ENCODE data around the gene OXCT2.

The OXCT2 gene

GRCh38 chr1:39759436-39759726 lies 11.8 kb downstream of the OXCT2 start:
- Histone ChIP-seq H3K36me3 (ENCODE audit: insufficient read depth, low read depth, low read length) (peaks cover 39% of the 10 kb centered on the region), H3K27ac (ENCODE audit: low read length) (no peak overlapping the region), H3K4me1 (ENCODE audit: insufficient read depth, low read length) (no peaks in the 10 kb centered on the region)

GRCh38 chr1:39758556-39759435 lies 12.4 kb downstream of the OXCT2 start:
- peaks cover 45% of the 10 kb centered on the region for H3K36me3 ChIP-seq (ENCODE audit: insufficient read depth, low read depth, low read length)
- no peak overlapping the region for H3K27ac ChIP-seq (ENCODE audit: low read length)
- no peak overlapping the region for H3K4me3 ChIP-seq (ENCODE audit: low read length)
- H3K9ac ChIP-seq (ENCODE audit: low read depth, low read length): no peak overlapping the region
- no peaks in the 10 kb centered on the region for H3K4me1 ChIP-seq (ENCODE audit: insufficient read depth, low read length)
- H3K9me3 ChIP-seq (ENCODE audit: insufficient read depth, low read depth, low read length): no peaks in the 10 kb centered on the region
- H3K27me3 ChIP-seq (ENCODE audit: insufficient read depth, low read length): no peaks in the 10 kb centered on the region

More at GRCh38 chr1:39759436-39759726, 11.8 kb downstream of the OXCT2 start:
- H3K27me3 ChIP-seq (ENCODE audit: insufficient read depth, low read length): no peaks in the 10 kb centered on the region
- H3K4me3 ChIP-seq (ENCODE audit: low read length): no peak overlapping the region
- no peaks in the 10 kb centered on the region for H3K9me3 ChIP-seq (ENCODE audit: insufficient read depth, low read depth, low read length)
- H3K9ac ChIP-seq (ENCODE audit: low read depth, low read length): no peak overlapping the region

GRCh38 chr1:39757501-39757900 lies 13.6 kb downstream of the OXCT2 start:
- no peaks in the 10 kb centered on the region for H3K27me3 ChIP-seq (ENCODE audit: insufficient read depth, low read length)
- H3K27ac ChIP-seq (ENCODE audit: low read length): no peak overlapping the region
- H3K36me3 ChIP-seq (ENCODE audit: insufficient read depth, low read depth, low read length): peaks cover 58% of the 10 kb centered on the region
- no peak overlapping the region for H3K4me3 ChIP-seq (ENCODE audit: low read length)
- H3K9ac ChIP-seq (ENCODE audit: low read depth, low read length): no peak overlapping the region
- no peaks in the 10 kb centered on the region for H3K4me1 ChIP-seq (ENCODE audit: insufficient read depth, low read length)
- H3K9me3 ChIP-seq (ENCODE audit: insufficient read depth, low read depth, low read length): no peaks in the 10 kb centered on the region

GRCh38 chr1:39755965-39756659 lies 15.0 kb downstream of the OXCT2 start:
- Histone ChIP-seq H3K27ac (ENCODE audit: low read length) (no peak overlapping the region), H3K27me3 (ENCODE audit: insufficient read depth, low read length) (no peaks in the 10 kb centered on the region), H3K9ac (ENCODE audit: low read depth, low read length) (no peak overlapping the region), H3K4me1 (ENCODE audit: insufficient read depth, low read length) (no peaks in the 10 kb centered on the region), H3K36me3 (ENCODE audit: insufficient read depth, low read depth, low read length) (peaks cover 72% of the 10 kb centered on the region), H3K9me3 (ENCODE audit: insufficient read depth, low read depth, low read length) (no peaks in the 10 kb centered on the region), H3K4me3 (ENCODE audit: low read length) (no peak overlapping the region)

- H3K27me3 ChIP-seq (ENCODE audit: insufficient read depth, low read length): no peaks in the 10 kb centered on the region
- peaks cover 83% of the 10 kb centered on the region for H3K36me3 ChIP-seq (ENCODE audit: insufficient read depth, low read depth, low read length)
- H3K9ac ChIP-seq (ENCODE audit: low read depth, low read length): no peak overlapping the region
- no peaks in the 10 kb centered on the region for H3K4me1 ChIP-seq (ENCODE audit: insufficient read depth, low read length)
- no peak overlapping the region for H3K27ac ChIP-seq (ENCODE audit: low read length)
- H3K4me3 ChIP-seq (ENCODE audit: low read length): no peak overlapping the region
- no peaks in the 10 kb centered on the region for H3K9me3 ChIP-seq (ENCODE audit: insufficient read depth, low read depth, low read length)
These were observed 16.1 kb downstream of the OXCT2 start for GRCh38 chr1:39754906-39755504.

GRCh38 chr1:39754026-39754570 lies 17.1 kb downstream of the OXCT2 start:
- Histone ChIP-seq H3K27ac (ENCODE audit: low read length) (no peak overlapping the region), H3K27me3 (ENCODE audit: insufficient read depth, low read length) (no peaks in the 10 kb centered on the region), H3K36me3 (ENCODE audit: insufficient read depth, low read depth, low read length) (peaks cover 92% of the 10 kb centered on the region), H3K4me3 (ENCODE audit: low read length) (no peak overlapping the region), H3K9me3 (ENCODE audit: insufficient read depth, low read depth, low read length) (no peaks in the 10 kb centered on the region), H3K9ac (ENCODE audit: low read depth, low read length) (no peak overlapping the region), H3K4me1 (ENCODE audit: insufficient read depth, low read length) (no peaks in the 10 kb centered on the region)

GRCh38 chr1:39753132-39754025 lies 17.8 kb downstream of the OXCT2 start:
- no peak overlapping the region for H3K27ac ChIP-seq (ENCODE audit: low read length)
- H3K4me1 ChIP-seq (ENCODE audit: insufficient read depth, low read length): no peaks in the 10 kb centered on the region
- H3K4me3 ChIP-seq (ENCODE audit: low read length): no peak overlapping the region
- H3K36me3 ChIP-seq (ENCODE audit: insufficient read depth, low read depth, low read length): peaks cover 98% of the 10 kb centered on the region
- no peak overlapping the region for H3K9ac ChIP-seq (ENCODE audit: low read depth, low read length)
- H3K27me3 ChIP-seq (ENCODE audit: insufficient read depth, low read length): no peaks in the 10 kb centered on the region
- H3K9me3 ChIP-seq (ENCODE audit: insufficient read depth, low read depth, low read length): no peaks in the 10 kb centered on the region

GRCh38 chr1:39752703-39753102 lies 18.4 kb downstream of the OXCT2 start:
- H3K4me1 ChIP-seq (ENCODE audit: insufficient read depth, low read length): no peaks in the 10 kb centered on the region
- H3K9ac ChIP-seq (ENCODE audit: low read depth, low read length): no peak overlapping the region
- no peak overlapping the region for H3K4me3 ChIP-seq (ENCODE audit: low read length)
- H3K9me3 ChIP-seq (ENCODE audit: insufficient read depth, low read depth, low read length): no peaks in the 10 kb centered on the region
- H3K27me3 ChIP-seq (ENCODE audit: insufficient read depth, low read length): no peaks in the 10 kb centered on the region
- H3K36me3 ChIP-seq (ENCODE audit: insufficient read depth, low read depth, low read length): peaks cover 98% of the 10 kb centered on the region
- H3K27ac ChIP-seq (ENCODE audit: low read length): no peak overlapping the region

GRCh38 chr1:39751595-39751994 lies 19.6 kb downstream of the OXCT2 start:
- Histone ChIP-seq H3K4me3 (ENCODE audit: low read length) (no peak overlapping the region), H3K36me3 (ENCODE audit: insufficient read depth, low read depth, low read length) (peaks cover 97% of the 10 kb centered on the region), H3K9me3 (ENCODE audit: insufficient read depth, low read depth, low read length) (no peaks in the 10 kb centered on the region), H3K9ac (ENCODE audit: low read depth, low read length) (no peak overlapping the region), H3K27ac (ENCODE audit: low read length) (no peak overlapping the region), H3K4me1 (ENCODE audit: insufficient read depth, low read length) (no peaks in the 10 kb centered on the region), H3K27me3 (ENCODE audit: insufficient read depth, low read length) (no peaks in the 10 kb centered on the region)

- Histone ChIP-seq H3K36me3 (ENCODE audit: insufficient read depth, low read depth, low read length) (peaks cover 97% of the 10 kb centered on the region), H3K27me3 (ENCODE audit: insufficient read depth, low read length) (no peaks in the 10 kb centered on the region), H3K4me3 (ENCODE audit: low read length) (no peak overlapping the region), H3K4me1 (ENCODE audit: insufficient read depth, low read length) (no peaks in the 10 kb centered on the region), H3K9ac (ENCODE audit: low read depth, low read length) (no peak overlapping the region), H3K27ac (ENCODE audit: low read length) (no peak overlapping the region), H3K9me3 (ENCODE audit: insufficient read depth, low read depth, low read length) (no peaks in the 10 kb centered on the region)
These were observed 26.0 kb downstream of the OXCT2 start for GRCh38 chr1:39745016-39745670.
